H1 (cell line): ENCODE data around the gene RMDN2. TPM values are rescaled to one million over a fixed set of nuclear protein-coding genes. Genes with fewer than 3 reads are reported as not detected.

ENCODE experiments used
- CTCF ChIA-PET: fragments of 300-600 bp; sonication (Branson Sonifier 250); formaldehyde crosslinking; loops from one replicate; lab custom pipeline; 2021; ENCODE audit not compliant: partially characterized antibody; lab: Charles Lee
- POLR2A ChIA-PET: fragments of 300-600 bp; sonication (Branson Sonifier 250); formaldehyde crosslinking; loops from one replicate; lab custom pipeline; 2021; ENCODE audit warnings: inconsistent platforms; ENCODE audit not compliant: partially characterized antibody; lab: Charles Lee
- DNase-seq, 2 experiments: peaks; one replicate each; pipeline versions ENCODE4 v3.0.0 to v3.0.0-alpha.2; 2010 to 2022; ENCODE audit warnings: low spot score in 2 of 2, low read depth in 1 of 2, mixed read lengths in 1 of 2
- FAIRE-seq: peaks from 2 replicates; lab custom pipeline; 2011; peaks lifted over from hg19 to GRCh38; lab: Jason Lieb, UNC
- H2AFZ ChIP-seq: 2 replicates; pipeline ENCODE4 v1.8.1; 2012; ENCODE audit warnings: low read length, inconsistent platforms
- H2AK5ac ChIP-seq: 2 replicates; pipeline ENCODE4 v1.6.1; 2013; ENCODE audit warnings: low read depth, low read length
- H2BK120ac ChIP-seq: replicated peaks from 2 replicates; pipeline ENCODE3; 2013; ENCODE audit warnings: low read depth, low read length, inconsistent platforms
- H2BK12ac ChIP-seq: 2 replicates; pipeline ENCODE4 v1.6.1; 2013; ENCODE audit warnings: low read depth, low read length
- H2BK15ac ChIP-seq: 2 replicates; pipeline ENCODE4 v1.6.1; 2013; ENCODE audit warnings: low read length
- H2BK20ac ChIP-seq: 2 replicates; pipeline ENCODE4 v1.6.1; 2013; ENCODE audit warnings: low read length
- H2BK5ac ChIP-seq: 2 replicates; pipeline ENCODE4 v1.6.1; 2013; ENCODE audit warnings: low read depth, low read length
- H3K14ac ChIP-seq: 2 replicates; pipeline ENCODE4 v1.6.1; 2013; ENCODE audit warnings: inconsistent platforms; ENCODE audit not compliant: insufficient read length
- H3K18ac ChIP-seq: 2 replicates; pipeline ENCODE4 v1.6.1; 2013; ENCODE audit warnings: low read length; ENCODE audit errors: extremely low read depth
- H3K23ac ChIP-seq: 2 replicates; pipeline ENCODE4 v1.6.1; 2013; ENCODE audit warnings: inconsistent platforms; ENCODE audit not compliant: insufficient read length
- H3K23me2 ChIP-seq: 2 replicates; pipeline ENCODE4 v1.6.1; 2013; ENCODE audit warnings: low read depth, low read length
- H3K27ac ChIP-seq: 2 replicates; pipeline ENCODE4 v1.6.1; 2011; ENCODE audit warnings: low read depth, low read length, inconsistent platforms
- H3K27me3 ChIP-seq, 4 experiments: replicated peaks in 1 of 4; 1 replicate in 1 of 4; 2 replicates in 3 of 4; pipeline versions ENCODE4 v1.6.1 to v1.8.1; 2011 to 2013; ENCODE audit warnings: low read length in 3 of 4, mild to moderate bottlenecking in 3 of 4, inconsistent platforms in 2 of 4, mixed read lengths in 2 of 4, moderate library complexity in 1 of 4; ENCODE audit not compliant: control insufficient read depth in 3 of 4, insufficient read depth in 3 of 4; ENCODE audit errors: extremely low read depth in 1 of 4
- H3K36me3 ChIP-seq, 4 experiments: 2 replicates each; pipeline versions ENCODE4 v1.6.1 to v1.8.1; 2011 to 2013; ENCODE audit warnings: mild to moderate bottlenecking in 4 of 4, low read length in 3 of 4, moderate library complexity in 2 of 4, control low read depth in 1 of 4, inconsistent platforms in 1 of 4; ENCODE audit not compliant: insufficient read depth in 4 of 4, control insufficient read depth in 2 of 4
- H3K4ac ChIP-seq: replicated peaks from 2 replicates; pipeline ENCODE3; 2013; ENCODE audit warnings: low read length, low read depth, mixed read lengths, inconsistent platforms; ENCODE audit not compliant: insufficient read length
- H3K4me1 ChIP-seq, 4 experiments: replicated peaks in 1 of 4; 1 replicate in 1 of 4; 2 replicates in 3 of 4; pipeline versions ENCODE4 v1.6.1 to v1.8.1; 2011 to 2013; ENCODE audit warnings: low read length in 3 of 4, inconsistent platforms in 2 of 4, mixed read lengths in 1 of 4; ENCODE audit not compliant: insufficient read depth in 4 of 4, control insufficient read depth in 3 of 4
- H3K4me2 ChIP-seq, 2 experiments: 2 replicates each; pipeline versions ENCODE4 v1.6.1 to v1.8.1; 2011 to 2013; ENCODE audit warnings: low read depth in 2 of 2, low read length in 2 of 2, control low read depth in 1 of 2, inconsistent platforms in 1 of 2, mild to moderate bottlenecking in 1 of 2; ENCODE audit not compliant: insufficient read depth in 1 of 2
- H3K4me3 ChIP-seq, 4 experiments: fragments of 200-600, 300-600 bp in 1 of 4; sonication (generic), shearing (Covaris generic), sonication (Bioruptor Twin) in 1 of 4; 2 replicates each; pipeline versions ENCODE4 v1.5.1 to v1.8.1; 2011 to 2016; ENCODE audit warnings: low read length in 4 of 4, low read depth in 3 of 4, control low read depth in 2 of 4, inconsistent platforms in 2 of 4, mild to moderate bottlenecking in 2 of 4, mixed read lengths in 1 of 4, moderate library complexity in 1 of 4; ENCODE audit not compliant: insufficient read depth in 2 of 4; ENCODE audit errors: extremely low read depth in 1 of 4
- H3K56ac ChIP-seq: replicated peaks from 2 replicates; pipeline ENCODE3; 2013; ENCODE audit warnings: low read depth, mild to moderate bottlenecking, mixed read lengths, low read length, inconsistent platforms; ENCODE audit not compliant: insufficient read length
- H3K79me1 ChIP-seq: 2 replicates; pipeline ENCODE4 v1.6.1; 2013; ENCODE audit warnings: low read depth, low read length, control low read depth
- H3K79me2 ChIP-seq, 2 experiments: 2 replicates each; pipeline versions ENCODE4 v1.6.1 to v1.8.1; 2012 to 2013; ENCODE audit warnings: low read length in 2 of 2, mild to moderate bottlenecking in 2 of 2, inconsistent platforms in 1 of 2; ENCODE audit not compliant: insufficient read depth in 2 of 2, control insufficient read depth in 1 of 2
- H3K9ac ChIP-seq, 4 experiments: replicated peaks in 1 of 4; 1 replicate in 1 of 4; 2 replicates in 3 of 4; pipeline versions ENCODE4 v1.6.1 to v1.8.1; 2011 to 2013; ENCODE audit warnings: low read depth in 3 of 4, low read length in 3 of 4, control low read depth in 2 of 4, mild to moderate bottlenecking in 2 of 4, moderate library complexity in 2 of 4, inconsistent platforms in 1 of 4; ENCODE audit errors: extremely low read depth in 1 of 4
- H3K9me3 ChIP-seq, 2 experiments: 2 replicates each; pipeline versions ENCODE4 v1.6.1 to v1.8.1; 2012 to 2013; ENCODE audit warnings: mild to moderate bottlenecking in 2 of 2, moderate library complexity in 2 of 2, control low read depth in 1 of 2, inconsistent platforms in 1 of 2, low read depth in 1 of 2, low read length in 1 of 2, mixed read lengths in 1 of 2; ENCODE audit not compliant: insufficient read depth in 2 of 2
- H4K20me1 ChIP-seq, 2 experiments: replicated peaks in 1 of 2; 2 replicates each; pipeline versions ENCODE3 to v1.8.1; 2011 to 2013; ENCODE audit warnings: inconsistent platforms in 2 of 2, low read length in 2 of 2, mild to moderate bottlenecking in 1 of 2; ENCODE audit not compliant: insufficient read depth in 2 of 2, control insufficient read depth in 1 of 2
- H4K5ac ChIP-seq: 2 replicates; pipeline ENCODE4 v1.6.1; 2013; ENCODE audit warnings: low read length, low read depth, mixed read lengths, inconsistent platforms; ENCODE audit not compliant: insufficient read length
- H4K8ac ChIP-seq: 2 replicates; pipeline ENCODE4 v1.8.0; 2013; ENCODE audit warnings: mild to moderate bottlenecking, moderate library complexity, low read length, inconsistent platforms; ENCODE audit not compliant: insufficient read depth; ENCODE audit errors: extremely low read depth
- H4K91ac ChIP-seq: replicated peaks from 2 replicates; pipeline ENCODE3; 2013; ENCODE audit warnings: low read length, mixed read lengths, inconsistent platforms; ENCODE audit not compliant: insufficient read length
- ATF3 ChIP-seq: IDR thresholded peaks from 2 replicates; pipeline ENCODE4 v1.6.1; 2011; ENCODE audit warnings: low read depth, mild to moderate bottlenecking, low read length; ENCODE audit not compliant: insufficient read depth
- BCL11A ChIP-seq, 2 experiments: IDR thresholded peaks; one replicate each; pipeline ENCODE4 v1.6.1; 2011; ENCODE audit warnings: low read depth in 2 of 2, low read length in 2 of 2, mild to moderate bottlenecking in 2 of 2
- CHD1 ChIP-seq: IDR thresholded peaks from 2 replicates; pipeline ENCODE4 v1.6.1; 2012; ENCODE audit warnings: low read depth, low read length, improper control_type of control experiment
- CHD2 ChIP-seq: IDR thresholded peaks from 2 replicates; pipeline ENCODE4 v1.6.1; 2012; ENCODE audit warnings: low read length, improper control_type of control experiment
- E2F6 ChIP-seq: IDR thresholded peaks from 2 replicates; pipeline ENCODE4 v1.6.1; 2012; ENCODE audit warnings: inconsistent platforms
- EP300 ChIP-seq, 2 experiments: IDR thresholded peaks; 1 replicate in 1 of 2; 2 replicates in 1 of 2; pipeline ENCODE4 v1.6.1; 2011 to 2012; ENCODE audit warnings: low read depth in 2 of 2, low read length in 2 of 2, mild to moderate bottlenecking in 2 of 2, borderline replicate concordance in 1 of 2, inconsistent platforms in 1 of 2, moderate library complexity in 1 of 2
- GABPA ChIP-seq: IDR thresholded peaks from 2 replicates; pipeline ENCODE4 v1.6.1; 2011; ENCODE audit warnings: mild to moderate bottlenecking, low read length, moderate library complexity, borderline replicate concordance; ENCODE audit not compliant: insufficient read depth
- RAD21 ChIP-seq, 2 experiments: IDR thresholded peaks in 1 of 2; conservative IDR thresholded peaks in 1 of 2; 2 replicates each; pipeline ENCODE4 v1.6.1; 2011; ENCODE audit warnings: low read depth in 2 of 2, low read length in 2 of 2, improper control_type of control experiment in 1 of 2, inconsistent platforms in 1 of 2, mild to moderate bottlenecking in 1 of 2, moderate library complexity in 1 of 2
- SIRT6 ChIP-seq: IDR thresholded peaks from one replicate; pipeline ENCODE4 v1.7.1; 2012; ENCODE audit warnings: low read length, inconsistent platforms
- TBP ChIP-seq: IDR thresholded peaks from 2 replicates; pipeline ENCODE4 v1.6.1; 2011; ENCODE audit warnings: low read depth, low read length, improper control_type of control experiment
- WGBS, 2 experiments: shearing (Covaris generic) in 1 of 2; methylation state at CpG; one replicate each; pipeline versions ENCODE4 v1.1.6 to v1.1.7; 2013 to 2015; ENCODE audit warnings: low lambda C conversion rate in 2 of 2, mixed read lengths in 2 of 2, inconsistent platforms in 1 of 2, low coverage in 1 of 2, missing lambda C conversion rate in 1 of 2; ENCODE audit not compliant: insufficient replicate concordance in 2 of 2, insufficient coverage in 1 of 2, insufficient read length in 1 of 2; ENCODE audit errors: extremely low coverage in 1 of 2, missing lambda C conversion rate in 1 of 2; 5-methylcytosine and 5-hydroxymethylcytosine counted together
- polyA plus RNA-seq, 7 experiments: library from polyadenylated mRNA; depleted of rRNA in 3 of 7; stranded (reverse) in 5 of 7; unstranded in 2 of 7; fragments of >200 nt in 5 of 7; fragments of 200-250 nt in 2 of 7; gene quantifications; 1 replicate in 5 of 7; 2 replicates in 1 of 7; 4 replicates in 1 of 7; pipeline versions ENCODE4 v1.2.1 to v1.2.3, GENCODE V29; 2011 to 2013; ENCODE audit warnings: missing spikeins in 2 of 7, mixed read lengths in 2 of 7
- total RNA-seq: library from RNA; stranded (reverse); fragmentation: NEBNext Ultra II Directional; extraction: Animal tissue kit (Norgen Biotek cat#: 25700); gene quantifications from 2 replicates; pipeline ENCODE4 v1.2.1, GENCODE V29; 2021
- TF ChIP-seq, protein P1 (sequence below): IDR thresholded peaks from 2 replicates; pipeline ENCODE4 v1.6.1; 2012; ENCODE audit warnings: inconsistent platforms

The RMDN2 gene
- total and polyA plus RNA-seq, 2 of the 8 experiments (the other 6 are each of a cell fraction or from before 2014, with no cell fraction given): 0.53 to 3.0 TPM

DNA sequence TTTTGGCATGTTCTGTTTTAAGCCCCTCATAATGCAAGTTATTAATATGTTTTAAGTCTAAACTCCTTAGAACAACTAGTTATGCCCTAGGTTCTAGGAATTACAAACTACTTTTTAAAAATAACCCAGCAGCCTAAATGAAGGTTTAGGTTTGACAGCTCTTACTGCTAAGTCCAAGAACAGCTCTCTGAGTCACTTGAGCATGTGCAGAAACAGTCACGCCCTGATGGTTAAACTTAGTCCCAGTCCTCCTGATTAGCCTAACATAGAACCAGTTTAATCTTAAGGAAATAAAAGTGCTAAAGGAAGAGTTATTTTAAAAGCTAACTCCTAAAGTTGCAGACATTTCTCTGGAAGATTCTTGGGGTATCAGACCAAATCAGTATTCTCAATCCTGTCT, 72.5 kb downstream of the RMDN2 start:
- Histone ChIP-seq H3K36me3 (0 out of 8 replicates have a peak, but pooled peaks cover 0 to 3% (median 0%) of the 10 kb centered on the region in 4 experiments), H3K4me1 (peaks cover 0 to 3% (median 0%) of the 10 kb centered on the region in 4 experiments; a peak in 3 of 7 replicates), H3K56ac (no peak overlapping the region), H4K8ac (no peak overlapping the region), H4K20me1 (no peaks in the 10 kb centered on the region), H2BK120ac (no peak overlapping the region), H2BK20ac (no peak overlapping the region), H3K79me2 (no peaks in the 10 kb centered on the region), H3K4ac (no peak overlapping the region), H3K4me3 (no peak overlapping the region), H4K5ac (no peak overlapping the region), H3K18ac (no peak overlapping the region), H3K9me3 (peaks cover 0 to 3% of the 10 kb centered on the region in 2 experiments; a peak in 2 of 4 replicates), H2BK15ac (no peak overlapping the region), H3K27ac (no peak overlapping the region), H3K4me2 (no peak overlapping the region), H2BK5ac (no peak overlapping the region), H3K9ac (no peak overlapping the region), H3K27me3 (no peaks in the 10 kb centered on the region), H2BK12ac (no peak overlapping the region), H3K14ac (no peak overlapping the region), H4K91ac (no peak overlapping the region), H3K23me2 (no peaks in the 10 kb centered on the region), H2AK5ac (no peak overlapping the region), H3K23ac (no peak overlapping the region), H3K79me1 (no peaks in the 10 kb centered on the region), H2AFZ (no peak overlapping the region)
- DNase-seq (no peak), FAIRE-seq (no peak)
- 94% methylated on average over 1 of the region's 1 CpG; no CpG with 5 or more reads in 1 of the 2 experiments for WGBS, 2 experiments
- TF ChIP-seq BCL11A (IDR thresholded peaks at IDR 0.05; ENCODE audit: low read depth in 2 of 2, low read length in 2 of 2): no peak
- no peak for TF ChIP-seq CHD1
- TF ChIP-seq EP300 (IDR thresholded peaks at IDR 0.05; ENCODE audit: borderline replicate concordance in 1 of 2, low read depth in 2 of 2, low read length in 2 of 2): no peak
- TF ChIP-seq TBP: no peak
- TF ChIP-seq, protein P1, sequence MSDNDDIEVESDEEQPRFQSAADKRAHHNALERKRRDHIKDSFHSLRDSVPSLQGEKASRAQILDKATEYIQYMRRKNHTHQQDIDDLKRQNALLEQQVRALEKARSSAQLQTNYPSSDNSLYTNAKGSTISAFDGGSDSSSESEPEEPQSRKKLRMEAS: no peak
- TF ChIP-seq ATF3: no peak
- TF ChIP-seq SIRT6: no peak
- TF ChIP-seq CHD2: no peak
- TF ChIP-seq RAD21 (IDR thresholded peaks at IDR 0.05 in 1 of 2, conservative IDR thresholded peaks at IDR 0.05 in 1 of 2; ENCODE audit: low read depth in 2 of 2, low read length in 2 of 2): no peak
- no peak for TF ChIP-seq GABPA
- no peak for TF ChIP-seq E2F6
- ChIA-PET CTCF (interaction anchor here (0.6 to 0.8 kb wide), 2 partner anchors 47 to 203 kb away, joined by 3 to 5 read pairs; no protein-coding TSS in a partner anchor), POLR2A (no interaction called here)
